Pons (tissue), 1 donor: ENCODE results near the gene CFAP57.
A peak's percentile ranks its signal among the peaks of the same experiment; 100 is the strongest.

Experiments used
- DNase-seq: peaks from one replicate; pipeline ENCODE4 v3.0.0-alpha.2; 2016; ENCODE audit warnings: low spot score

CFAP57 gene

DNA sequence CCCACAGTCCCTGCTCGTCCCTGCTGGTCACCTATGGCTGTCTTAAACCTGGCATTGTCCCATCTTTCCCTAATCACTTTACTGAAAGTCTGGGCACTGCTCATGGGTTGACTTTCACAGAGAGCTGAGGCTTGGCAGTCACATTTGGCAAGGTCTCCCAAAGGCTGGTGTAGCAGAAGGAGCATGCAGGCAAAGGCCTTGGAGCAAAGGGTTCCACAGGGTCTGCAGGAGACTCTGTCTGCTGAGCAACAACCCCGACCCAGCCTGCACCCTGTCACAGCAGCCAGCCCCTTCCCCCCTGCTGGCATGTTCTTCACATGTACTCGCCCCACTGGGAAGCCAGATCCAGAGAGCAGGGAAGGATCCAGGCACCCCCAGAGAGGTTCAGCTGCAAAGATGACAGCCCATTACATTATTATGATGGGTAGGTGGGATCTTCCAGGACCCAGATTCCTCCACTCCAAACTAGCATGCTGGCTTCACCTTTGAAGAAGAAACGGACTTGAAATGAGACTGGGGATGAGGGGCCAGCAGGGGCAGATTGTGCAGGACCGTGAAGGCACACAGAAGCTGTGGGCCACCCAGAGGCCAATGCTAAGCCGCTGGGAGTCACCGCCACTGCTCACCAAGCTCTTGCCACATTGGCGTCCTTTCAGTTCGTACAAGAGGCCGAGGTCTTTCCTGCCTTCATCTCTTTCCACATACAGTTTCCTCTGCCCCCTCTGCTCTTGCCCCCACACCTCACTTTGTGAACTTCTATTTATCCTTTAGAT lies 83.5 kb downstream of the CFAP57 start:
- DNase-seq: no peak

DNA sequence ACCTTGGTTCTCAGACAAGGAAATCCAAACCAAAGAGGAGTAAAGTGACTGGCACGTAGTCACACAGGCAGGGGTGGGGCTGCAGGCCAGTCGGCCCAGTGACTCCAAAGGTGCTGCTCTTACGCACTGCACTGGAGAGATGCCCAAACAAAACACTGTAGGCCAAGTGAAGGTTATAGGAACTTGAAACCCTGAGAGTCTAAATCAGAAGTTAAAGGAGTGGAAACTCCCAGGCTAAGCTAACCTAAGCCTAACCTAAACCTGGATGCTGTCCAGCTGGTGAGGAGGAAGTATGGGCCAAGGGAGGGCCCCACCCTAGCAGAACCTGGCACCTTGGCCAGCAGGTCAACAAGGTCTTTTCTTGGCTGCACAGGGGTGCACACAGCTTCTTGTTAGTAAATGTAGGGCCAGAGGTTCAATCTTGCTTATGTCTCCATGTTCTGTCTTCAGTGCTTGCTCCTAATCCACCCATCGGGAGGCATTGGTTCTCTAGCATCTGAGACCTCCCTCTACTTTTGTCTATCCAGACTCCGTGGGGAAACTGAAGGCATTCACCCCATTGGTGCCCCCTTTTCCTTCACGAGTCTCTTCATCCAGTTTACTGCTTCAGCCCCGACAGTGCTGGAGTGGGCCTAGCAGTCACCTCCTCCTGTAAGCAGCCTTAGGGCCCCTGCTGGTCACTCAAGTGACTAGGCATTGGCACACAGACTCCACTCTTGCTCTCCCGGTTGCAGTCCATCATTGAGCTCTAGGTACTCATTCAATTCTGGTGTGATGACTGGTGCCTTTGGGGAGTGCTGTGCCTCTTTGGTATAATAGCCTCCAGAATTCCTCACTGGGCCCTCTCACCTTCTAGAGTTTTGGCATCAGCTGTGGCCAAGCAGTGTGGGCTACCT lies 84.8 kb downstream of the CFAP57 start:
- no peak for DNase-seq

DNA sequence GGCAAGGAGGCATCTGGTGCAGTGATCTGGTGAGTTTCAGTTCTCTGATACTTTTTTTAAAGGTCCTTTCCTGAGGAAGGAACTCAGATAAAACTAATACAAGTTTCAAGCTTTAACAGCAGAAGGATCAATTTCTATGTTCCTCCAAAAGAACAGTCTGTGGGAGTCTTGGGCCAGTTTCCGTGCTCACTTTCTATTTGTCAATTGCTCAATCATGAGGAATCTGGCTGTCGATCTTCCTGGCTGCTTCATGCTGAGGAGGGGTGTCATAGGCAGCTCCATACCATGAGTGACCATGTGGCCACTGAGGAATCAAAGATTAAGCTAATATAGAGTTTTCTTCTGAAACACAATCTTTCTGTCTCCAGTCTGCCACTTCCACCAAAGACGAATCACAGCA lies 86.2 kb downstream of the CFAP57 start:
- DNase-seq: no peak

DNA sequence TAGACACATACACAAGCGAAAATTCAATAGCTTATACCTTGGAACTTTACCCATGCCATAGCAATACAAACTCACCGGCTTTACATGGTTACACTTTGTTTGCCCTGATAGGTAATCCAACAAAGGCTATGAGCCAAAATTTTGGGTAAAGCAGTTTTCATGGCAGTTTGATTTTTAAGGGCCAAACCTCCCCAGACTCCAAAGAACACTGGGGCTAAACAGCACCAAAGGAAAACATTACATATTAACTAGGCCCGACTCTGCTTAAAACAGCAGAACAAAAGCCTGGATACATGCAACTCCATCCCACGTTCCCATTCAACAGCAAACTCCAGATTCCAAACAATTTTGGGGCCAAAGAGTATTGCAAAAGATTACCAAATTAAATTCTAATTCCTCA lies 93.3 kb downstream of the CFAP57 start:
- no peak for DNase-seq

DNA sequence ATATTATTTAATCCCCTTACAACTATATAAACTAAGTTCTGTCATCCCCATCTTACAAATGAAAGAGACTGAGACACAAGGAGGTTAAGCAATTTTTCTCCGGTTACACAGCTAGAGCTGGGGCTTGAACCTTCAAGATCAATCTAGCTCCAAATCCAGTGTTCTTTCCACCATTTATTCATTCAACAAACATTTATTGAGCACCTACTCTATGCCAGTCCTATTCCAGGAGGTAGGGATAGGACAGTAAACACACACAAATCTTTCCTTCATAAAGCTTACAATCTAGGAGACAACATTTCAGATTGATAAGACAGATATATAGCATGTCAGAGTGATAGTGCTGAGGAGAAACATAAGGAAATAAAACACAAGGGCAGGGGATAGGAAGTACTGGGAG lies 94.8 kb downstream of the CFAP57 start:
- no peak for DNase-seq

DNA sequence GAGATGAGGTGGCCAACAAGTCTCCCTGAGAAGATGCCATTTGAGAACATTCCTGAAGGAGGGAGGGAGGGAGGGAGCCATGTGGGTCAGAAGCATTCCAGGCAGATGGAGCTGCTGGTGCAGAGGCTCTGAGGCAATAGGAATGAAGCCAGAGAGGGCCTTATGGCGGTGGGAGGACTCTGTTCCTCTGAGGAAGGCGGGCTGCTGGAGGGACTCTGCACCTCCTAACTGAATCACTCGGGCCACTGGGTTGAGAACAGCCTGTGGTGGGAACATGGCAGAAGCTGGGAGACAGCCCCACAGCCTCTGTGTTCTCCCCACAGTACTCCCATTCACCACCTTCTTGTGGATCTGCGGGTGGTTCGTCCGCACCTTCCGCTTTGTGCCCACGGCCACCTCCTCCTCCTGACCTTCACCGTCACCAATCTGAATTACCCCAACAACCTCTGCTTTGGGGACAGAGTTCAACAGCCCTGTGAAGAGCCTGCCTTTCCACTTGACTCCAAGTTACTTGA lies 95.2 kb downstream of the CFAP57 start:
- no peak for DNase-seq

DNA sequence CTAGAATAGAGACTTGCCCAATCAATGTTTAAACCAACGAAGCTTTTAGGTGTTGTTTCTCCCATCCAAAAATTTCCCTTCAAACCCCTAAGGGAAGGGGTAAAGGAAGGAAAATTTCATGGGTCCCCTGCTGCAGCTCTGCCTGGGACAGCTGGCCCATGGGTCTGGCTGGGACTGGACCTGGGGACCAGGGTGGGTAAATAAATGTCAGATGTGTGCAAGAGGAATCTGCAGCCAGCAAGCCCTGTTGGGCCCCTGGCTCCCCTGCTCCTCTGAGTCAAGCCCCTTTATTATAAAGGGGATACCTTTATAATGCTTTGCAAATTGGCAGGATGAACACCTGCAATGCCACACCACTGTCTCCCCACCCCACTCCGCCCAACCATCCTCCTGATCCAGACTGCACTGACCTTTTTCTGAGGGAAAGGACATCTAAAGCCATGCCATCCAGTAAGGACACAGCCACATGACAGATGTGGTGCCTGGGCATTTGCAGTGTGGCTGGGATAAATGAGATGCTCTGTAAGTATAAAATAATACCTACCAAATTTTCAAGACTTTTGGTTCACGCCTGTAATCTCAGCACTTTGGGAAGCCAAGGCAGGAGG lies 95.8 kb downstream of the CFAP57 start:
- no peak for DNase-seq

DNA sequence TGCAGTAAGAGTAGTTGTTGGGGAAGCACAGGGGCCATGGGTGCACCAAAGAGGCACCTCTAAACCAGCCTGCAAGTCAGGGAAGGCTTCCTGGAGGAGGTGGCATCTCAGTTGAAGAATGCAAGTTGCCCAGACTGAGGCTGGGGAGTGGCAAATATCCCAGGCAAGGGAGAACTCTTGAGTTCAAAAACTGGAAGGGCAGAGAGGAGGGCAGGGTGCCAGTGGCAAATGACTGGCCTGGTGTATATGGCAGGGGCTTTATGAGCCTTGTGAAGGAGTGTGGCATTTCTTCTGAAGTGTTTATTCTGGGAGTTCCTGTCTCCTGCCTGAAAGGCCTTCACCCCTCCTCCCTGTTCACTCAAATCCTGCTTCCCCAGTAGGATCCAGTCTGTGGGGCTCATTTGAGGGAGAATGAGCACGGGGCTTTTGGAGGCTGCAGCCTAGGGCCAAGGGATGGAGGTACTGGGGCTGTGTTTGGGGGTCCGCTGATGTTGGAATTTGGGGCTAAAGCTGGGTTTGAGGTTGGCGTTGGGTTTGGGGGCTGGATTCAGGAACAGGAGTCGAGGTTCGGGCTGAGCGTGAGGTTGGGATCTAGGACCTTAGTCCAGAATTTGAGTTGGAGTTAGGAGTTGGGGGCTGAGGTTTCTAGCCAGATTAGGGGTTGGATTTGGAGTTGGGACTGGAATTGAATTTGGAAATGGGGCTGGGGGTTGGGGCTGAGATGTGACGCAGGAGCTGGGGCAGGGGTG lies 97.7 kb downstream of the CFAP57 start, which contains the start of gene TMEM125:
Gene TMEM125, plus strand, starts transcription at position 357 of the 749 bp plus-strand sequence. CDS start 2,740 bp downstream, outside the sequence.
- no peak for DNase-seq

DNA sequence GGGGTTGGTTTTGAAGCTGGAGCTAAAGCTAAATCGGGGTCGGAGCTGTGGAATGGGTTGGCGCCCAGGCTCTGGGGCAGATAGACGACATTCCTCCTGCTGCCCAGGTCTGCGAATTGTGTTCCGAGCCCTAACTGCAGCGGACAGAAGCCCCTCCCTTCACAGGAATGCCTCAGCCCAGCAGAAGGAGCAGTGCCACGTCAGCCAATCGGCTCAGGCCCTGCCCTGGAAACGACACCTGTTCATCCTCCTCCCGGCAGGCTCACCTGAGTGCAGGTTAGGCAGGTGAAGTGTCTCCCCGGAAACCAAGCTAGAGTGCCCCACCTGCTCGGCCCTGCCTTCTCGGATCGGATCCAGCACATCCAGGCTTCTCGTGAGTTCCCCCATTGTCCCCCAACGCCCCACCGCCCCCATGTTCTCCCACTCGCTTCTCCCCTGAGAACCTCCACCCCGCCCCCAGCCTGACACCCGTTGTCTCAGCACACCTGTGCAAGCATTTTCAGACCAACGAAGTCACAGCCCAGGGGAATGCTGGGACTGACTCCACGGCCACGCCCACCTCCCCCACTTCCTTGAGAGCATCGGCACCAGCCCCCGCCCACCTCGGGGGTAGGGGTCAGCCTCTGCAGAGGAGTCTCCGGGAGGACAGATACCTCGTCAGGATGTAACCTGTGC lies 98.4 kb downstream of the CFAP57 start:
- DNase-seq: no peak

DNA sequence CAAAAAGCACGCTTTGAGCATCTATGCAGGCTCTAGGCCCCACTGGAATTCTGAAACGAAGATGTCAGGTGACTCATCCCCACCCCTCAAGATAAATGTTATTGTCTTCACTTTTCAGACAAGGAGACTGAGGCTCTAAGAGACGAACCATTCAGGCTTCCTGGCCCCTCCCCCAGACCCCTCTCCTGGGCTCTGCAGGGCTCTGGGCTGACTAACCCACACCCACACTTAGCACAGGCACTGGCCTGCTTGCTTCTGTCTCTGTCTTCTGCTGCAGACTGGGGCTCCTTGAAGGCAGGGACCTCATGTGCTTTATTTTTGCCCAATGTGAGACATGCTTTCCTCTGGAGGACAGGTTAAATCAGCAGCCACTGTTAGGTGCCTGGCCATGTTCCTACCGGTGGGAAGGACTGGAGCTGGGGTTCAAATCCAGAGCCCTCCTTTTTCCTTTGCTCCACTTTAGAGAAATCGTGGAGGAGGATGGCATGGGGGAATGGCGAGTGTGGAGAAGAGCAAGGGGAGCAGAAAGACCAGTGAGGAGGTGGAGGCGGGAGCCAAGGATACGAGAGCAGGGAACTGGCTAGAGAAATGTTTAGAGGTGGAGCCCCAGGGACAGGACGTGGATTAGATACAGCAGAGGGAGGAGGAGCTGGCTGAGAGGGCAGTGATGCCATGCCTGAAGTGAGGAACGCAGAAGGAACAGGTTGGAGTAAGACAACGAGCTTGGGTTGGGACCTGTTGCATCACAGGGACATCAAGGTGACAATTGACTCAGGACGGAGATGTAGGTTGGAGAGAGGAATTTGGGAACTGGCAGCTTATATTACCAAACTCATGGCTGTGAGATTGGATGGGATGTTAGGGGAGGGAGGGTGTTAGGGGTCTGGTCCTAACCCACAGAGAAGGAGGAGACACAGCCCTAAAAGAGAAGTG lies 99.3 kb downstream of the CFAP57 start:
- DNase-seq: no peak

DNA sequence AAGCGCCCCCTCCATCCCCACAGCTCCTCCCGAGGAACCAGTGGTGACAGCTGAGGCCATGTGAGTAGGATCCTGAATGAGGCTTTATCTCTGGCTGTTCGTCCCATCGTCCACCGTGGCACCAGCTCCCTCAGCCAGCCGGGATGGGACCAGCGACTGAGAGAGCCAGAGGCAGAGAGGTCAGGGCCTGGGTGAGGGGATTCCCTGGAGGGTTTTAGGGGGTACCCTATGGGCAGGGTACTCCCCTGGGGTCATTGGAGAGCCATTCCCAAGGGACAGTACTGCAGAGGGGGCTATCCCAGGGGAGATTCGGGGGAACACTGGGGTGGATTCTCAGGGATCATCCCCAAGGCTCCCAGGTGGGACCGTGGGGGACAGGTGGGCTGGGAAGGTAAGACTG lies 100.0 kb downstream of the CFAP57 start:
- DNase-seq: peak; percentile 90

DNA sequence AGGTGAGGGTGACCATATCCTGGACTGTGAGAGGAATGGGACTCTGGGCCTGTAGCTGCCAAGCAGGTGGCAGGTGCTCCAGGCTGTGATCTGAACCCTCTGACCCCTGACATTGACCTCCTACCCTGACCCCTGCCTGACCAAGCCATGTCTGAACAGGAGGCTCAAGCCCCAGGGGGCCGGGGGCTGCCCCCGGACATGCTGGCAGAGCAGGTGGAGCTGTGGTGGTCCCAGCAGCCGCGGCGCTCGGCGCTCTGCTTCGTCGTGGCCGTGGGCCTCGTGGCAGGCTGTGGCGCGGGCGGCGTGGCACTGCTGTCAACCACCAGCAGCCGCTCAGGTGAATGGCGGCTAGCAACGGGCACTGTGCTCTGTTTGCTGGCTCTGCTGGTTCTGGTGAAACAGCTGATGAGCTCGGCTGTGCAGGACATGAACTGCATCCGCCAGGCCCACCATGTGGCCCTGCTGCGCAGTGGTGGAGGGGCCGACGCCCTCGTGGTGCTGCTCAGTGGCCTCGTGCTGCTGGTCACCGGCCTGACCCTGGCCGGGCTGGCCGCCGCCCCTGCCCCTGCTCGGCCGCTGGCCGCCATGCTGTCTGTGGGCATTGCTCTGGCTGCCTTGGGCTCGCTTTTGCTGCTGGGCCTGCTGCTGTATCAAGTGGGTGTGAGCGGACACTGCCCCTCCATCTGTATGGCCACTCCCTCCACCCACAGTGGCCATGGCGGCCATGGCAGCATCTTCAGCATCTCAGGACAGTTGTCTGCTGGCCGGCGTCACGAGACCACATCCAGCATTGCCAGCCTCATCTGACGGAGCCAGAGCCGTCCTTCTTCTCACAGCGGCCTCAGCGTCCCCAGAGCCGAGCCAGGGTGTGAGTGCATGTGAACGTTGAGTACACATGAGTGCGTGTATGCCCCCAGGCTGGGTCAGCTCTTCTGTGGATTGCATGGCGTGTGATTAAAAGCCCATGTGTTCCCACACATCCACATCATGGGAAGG lies 100.7 kb downstream of the CFAP57 start:
- no peak for DNase-seq

DNA sequence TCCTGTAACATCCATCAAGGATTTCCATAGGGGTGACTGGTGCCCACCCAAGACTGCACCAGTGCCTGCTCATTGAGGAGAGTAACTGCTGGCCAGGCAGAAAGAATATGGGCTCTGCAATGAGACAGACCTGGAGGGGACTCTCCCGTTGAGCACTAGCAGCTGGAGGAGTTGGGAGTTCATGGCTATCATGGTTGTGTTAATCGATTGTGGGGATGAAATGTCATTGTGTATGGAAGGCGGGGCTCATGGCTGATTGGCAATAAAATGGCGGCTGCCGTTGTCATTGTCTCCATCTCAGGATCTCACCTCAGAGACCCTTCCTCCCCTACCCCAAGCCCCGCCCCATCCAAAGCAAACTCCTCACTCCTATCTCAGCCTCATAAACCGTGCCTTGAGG lies 101.6 kb downstream of the CFAP57 start:
- no peak for DNase-seq

DNA sequence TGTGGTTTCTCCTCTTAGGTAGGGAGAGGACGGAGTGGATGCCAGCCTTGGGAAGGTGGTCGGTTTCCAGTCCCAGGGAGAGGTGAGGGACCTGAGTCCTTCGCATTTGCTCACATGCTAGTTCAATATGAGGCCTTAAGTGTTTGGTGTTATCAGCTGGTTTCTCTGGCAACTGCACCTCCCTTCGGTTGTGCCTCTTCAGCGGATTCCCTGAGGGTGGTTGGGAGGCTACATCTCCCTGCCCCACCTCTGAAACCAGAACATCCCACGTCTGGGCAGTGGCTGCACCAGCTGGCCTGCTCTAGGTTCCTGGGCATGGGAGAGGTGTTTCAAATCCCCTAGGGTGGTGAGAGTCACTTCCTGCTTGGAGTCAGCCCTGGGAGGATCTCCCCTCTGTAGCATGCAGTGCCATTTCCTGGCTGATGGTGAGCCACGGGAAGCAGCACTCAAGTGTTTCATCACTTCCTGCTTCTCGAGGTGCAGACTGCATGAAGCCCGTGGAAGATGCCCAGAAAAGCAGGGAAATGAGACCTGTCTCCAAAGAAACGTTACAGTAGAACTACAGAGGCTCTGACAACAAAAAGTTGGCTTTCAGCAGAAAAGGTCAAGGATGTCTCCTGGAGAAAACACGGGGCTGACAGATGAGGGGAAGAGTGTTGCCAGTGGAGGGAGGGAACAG lies 102.1 kb downstream of the CFAP57 start:
- no peak for DNase-seq

DNA sequence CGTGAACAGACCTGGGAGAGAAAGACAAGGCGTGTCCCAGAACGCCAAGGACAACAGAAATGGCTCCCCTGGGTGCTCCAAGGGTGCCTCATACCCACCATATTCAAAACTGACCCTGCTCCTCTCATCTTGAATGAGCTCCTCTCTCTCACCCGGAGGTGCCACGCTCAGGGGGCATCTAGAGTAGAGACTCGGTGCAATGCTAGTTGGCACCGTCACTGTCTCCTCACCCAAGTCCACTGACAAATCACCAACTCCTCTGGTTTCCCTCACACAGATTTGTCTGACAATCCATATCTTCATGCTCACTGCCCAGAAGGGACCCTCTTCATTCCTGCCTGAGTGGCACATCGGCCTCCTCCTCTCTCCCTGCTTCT lies 102.7 kb downstream of the CFAP57 start:
- no peak for DNase-seq

DNA sequence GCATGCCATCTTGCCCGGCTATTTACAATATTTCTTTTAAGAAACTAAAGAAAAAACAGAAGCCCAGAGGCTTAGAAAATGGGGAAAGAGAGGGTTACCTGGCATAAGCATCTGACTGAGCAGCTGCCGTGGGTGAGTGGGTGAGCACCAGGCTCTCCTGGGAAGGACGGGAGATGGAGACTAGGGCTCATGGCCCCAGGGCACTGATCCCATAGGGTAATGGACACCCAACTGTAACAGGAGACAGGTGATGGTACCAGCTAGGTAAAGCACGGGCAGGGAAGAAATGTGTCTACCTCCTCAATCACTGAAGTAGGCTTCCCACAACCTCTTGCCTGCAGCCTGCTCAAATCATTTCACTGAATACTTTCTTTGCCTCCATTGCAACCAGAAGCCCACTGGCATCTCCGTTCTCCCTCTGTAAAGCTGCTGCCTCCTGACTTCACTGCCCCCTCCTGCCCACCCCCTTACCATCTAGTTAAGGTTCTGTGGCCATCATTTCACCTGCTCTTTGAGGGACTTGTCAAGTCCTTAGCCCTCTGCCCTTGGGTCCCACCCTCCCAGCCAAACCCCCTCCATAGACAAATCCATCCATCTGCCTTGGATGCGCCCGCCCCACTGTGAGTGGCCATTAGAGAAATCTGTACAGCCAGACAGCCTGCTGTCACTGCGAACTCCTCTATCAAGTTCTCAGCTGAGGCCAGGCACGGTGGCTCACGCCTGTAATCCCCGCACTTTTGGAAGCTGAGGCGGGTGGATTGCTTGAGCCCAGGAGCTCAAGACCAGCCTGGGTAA lies 103.9 kb downstream of the CFAP57 start:
- DNase-seq: no peak

DNA sequence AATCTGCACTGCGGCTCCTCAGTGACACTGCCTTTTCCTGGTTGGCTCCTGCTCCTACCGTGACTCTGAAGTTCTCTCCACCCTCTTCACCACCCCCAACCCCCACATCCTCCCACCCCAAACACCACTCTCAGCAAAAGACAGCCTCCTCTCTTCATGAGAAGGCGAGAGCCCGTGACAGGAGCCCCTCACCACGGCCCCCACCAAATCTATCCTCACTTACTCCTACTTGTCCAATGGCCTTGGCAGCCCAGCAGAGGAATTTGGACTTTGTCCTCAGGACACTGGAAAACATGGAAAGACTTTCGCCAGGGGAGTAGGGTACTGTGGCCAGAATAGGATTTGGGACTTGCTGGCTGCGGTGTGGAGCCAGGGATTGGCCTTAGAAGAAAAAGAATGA lies 104.5 kb downstream of the CFAP57 start:
- DNase-seq: no peak
